Mesenchymal stem cell (in vitro differentiated cells and primary cell): ENCODE measurements around the gene INPP5B.
"Not testable (repeated sequence)": the region's sequence is repeated elsewhere in the genome, so short reads cannot be mapped to it uniquely, and the experiment has no call there.

Experiments used
- DNase-seq: peaks from one replicate; pipeline ENCODE4 v3.0.0-alpha.2; 2013
- H2AFZ ChIP-seq: one replicate; pipeline ENCODE4 v1.6.1; 2013; ENCODE audit warnings: low read depth, mild to moderate bottlenecking, control low read depth, inconsistent platforms, low read length, moderate library complexity
- H2AK5ac ChIP-seq: 2 replicates; pipeline ENCODE4 v1.6.1; 2013; ENCODE audit warnings: low read length, moderate library complexity, mild to moderate bottlenecking, inconsistent platforms; ENCODE audit not compliant: severe bottlenecking
- H2BK120ac ChIP-seq: one replicate; pipeline ENCODE4 v1.6.1; 2013; ENCODE audit warnings: low read depth, mild to moderate bottlenecking, inconsistent platforms, low read length, moderate library complexity
- H2BK12ac ChIP-seq, 2 experiments: one replicate each; pipeline ENCODE4 v1.6.1; 2013; ENCODE audit warnings: inconsistent platforms in 2 of 2, low read length in 2 of 2, mild to moderate bottlenecking in 2 of 2, moderate library complexity in 2 of 2, control low read depth in 1 of 2
- H2BK15ac ChIP-seq: one replicate; pipeline ENCODE4 v1.6.1; 2013; ENCODE audit warnings: mild to moderate bottlenecking, low read depth, inconsistent platforms; ENCODE audit not compliant: poor library complexity, severe bottlenecking
- H2BK5ac ChIP-seq: 2 replicates; pipeline ENCODE4 v1.6.1; 2013; ENCODE audit warnings: low read depth, mild to moderate bottlenecking, low read length, control low read depth, inconsistent platforms; ENCODE audit not compliant: poor library complexity, severe bottlenecking
- H3K14ac ChIP-seq, 2 experiments: one replicate each; pipeline ENCODE4 v1.6.1; 2013; ENCODE audit warnings: inconsistent platforms in 2 of 2, low read length in 2 of 2, control low read depth in 1 of 2, mild to moderate bottlenecking in 1 of 2, moderate library complexity in 1 of 2
- H3K18ac ChIP-seq, 2 experiments: one replicate each; pipeline ENCODE4 v1.6.1; 2013; ENCODE audit warnings: inconsistent platforms in 2 of 2, low read length in 2 of 2, control low read depth in 1 of 2, low read depth in 1 of 2, mild to moderate bottlenecking in 1 of 2
- H3K23ac ChIP-seq, 2 experiments: one replicate each; pipeline ENCODE4 v1.6.1; 2013; ENCODE audit warnings: inconsistent platforms in 2 of 2, low read length in 2 of 2, mild to moderate bottlenecking in 2 of 2, moderate library complexity in 2 of 2, control low read depth in 1 of 2
- H3K27ac ChIP-seq: 2 replicates; pipeline ENCODE4 v1.5.1; 2013; ENCODE audit warnings: mild to moderate bottlenecking, moderate library complexity, low read length, control low read depth, inconsistent platforms; ENCODE audit not compliant: poor library complexity, severe bottlenecking
- H3K27me3 ChIP-seq, 2 experiments: 2 replicates each; pipeline versions ENCODE4 v1.6.1 to v1.7.0; 2013; ENCODE audit warnings: low read length in 2 of 2, mild to moderate bottlenecking in 2 of 2, moderate library complexity in 2 of 2, control low read depth in 1 of 2, inconsistent platforms in 1 of 2; ENCODE audit not compliant: control insufficient read depth in 1 of 2, insufficient read depth in 1 of 2
- H3K36me3 ChIP-seq, 2 experiments: 2 replicates each; pipeline versions ENCODE4 v1.6.1 to v1.7.0; 2013; ENCODE audit warnings: low read length in 2 of 2, control low read depth in 1 of 2, inconsistent platforms in 1 of 2, low read depth in 1 of 2, mild to moderate bottlenecking in 1 of 2; ENCODE audit not compliant: insufficient read depth in 2 of 2, control insufficient read depth in 1 of 2
- H3K4ac ChIP-seq, 2 experiments: one replicate each; pipeline ENCODE4 v1.6.1; 2013; ENCODE audit warnings: inconsistent platforms in 2 of 2, low read length in 2 of 2, mild to moderate bottlenecking in 2 of 2, moderate library complexity in 2 of 2, control low read depth in 1 of 2, low read depth in 1 of 2
- H3K4me1 ChIP-seq: 2 replicates; pipeline ENCODE4 v1.6.1; 2013; ENCODE audit warnings: low read depth, low read length, control low read depth; ENCODE audit not compliant: control insufficient read depth, insufficient read depth
- H3K4me2 ChIP-seq: 2 replicates; pipeline ENCODE4 v1.6.1; 2013; ENCODE audit warnings: low read length, mild to moderate bottlenecking, inconsistent platforms; ENCODE audit not compliant: poor library complexity, severe bottlenecking
- H3K4me3 ChIP-seq, 2 experiments: 2 replicates each; pipeline versions ENCODE4 v1.5.1 to v1.7.0; 2013; ENCODE audit warnings: low read length in 2 of 2, mild to moderate bottlenecking in 2 of 2, control low read depth in 1 of 2, low read depth in 1 of 2; ENCODE audit not compliant: insufficient read depth in 1 of 2
- H3K79me1 ChIP-seq: replicated peaks from 2 replicates; pipeline ENCODE4 v1.6.1; 2013; ENCODE audit warnings: mild to moderate bottlenecking, control low read depth, low read length, inconsistent platforms; ENCODE audit not compliant: poor library complexity, severe bottlenecking
- H3K9ac ChIP-seq: 2 replicates; pipeline ENCODE4 v1.7.0; 2013; ENCODE audit warnings: mild to moderate bottlenecking, low read length, moderate library complexity
- H3K9me3 ChIP-seq: 2 replicates; pipeline ENCODE4 v1.7.0; 2013; ENCODE audit warnings: mild to moderate bottlenecking, low read length; ENCODE audit not compliant: control insufficient read depth
- H4K8ac ChIP-seq: one replicate; pipeline ENCODE4 v1.6.1; 2013; ENCODE audit warnings: inconsistent platforms, mild to moderate bottlenecking, low read length, moderate library complexity
- H4K91ac ChIP-seq: one replicate; pipeline ENCODE4 v1.6.1; 2013; ENCODE audit warnings: mild to moderate bottlenecking, low read length, inconsistent platforms
- WGBS: methylation state at CpG from one replicate; pipeline ENCODE4 v1.1.7; 2013; ENCODE audit warnings: mixed read lengths; 5-methylcytosine and 5-hydroxymethylcytosine counted together

The INPP5B gene

DNA sequence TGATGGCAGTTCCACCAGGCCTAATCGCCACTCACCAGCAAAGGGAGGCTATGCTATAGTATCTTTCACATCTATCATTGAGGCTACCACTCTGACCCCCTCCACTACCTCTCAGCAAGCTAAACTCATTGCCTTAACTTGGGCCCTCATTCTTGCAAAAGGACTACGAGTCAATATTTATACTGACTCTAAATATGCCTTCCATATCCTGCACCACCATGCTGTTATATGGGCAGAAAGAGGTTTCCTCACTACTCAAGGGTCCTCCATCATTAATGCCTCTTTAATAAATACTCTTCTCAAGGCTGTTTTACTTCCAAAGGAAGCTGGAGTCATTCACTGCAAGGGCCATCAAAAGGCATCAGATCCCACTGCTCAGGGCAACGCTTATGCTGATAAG, 35.4 kb downstream of the INPP5B start:
- H4K91ac ChIP-seq, H3K4me3 ChIP-seq, H3K27me3 ChIP-seq, H3K23ac ChIP-seq, H3K14ac ChIP-seq, H3K4ac ChIP-seq, H4K8ac ChIP-seq, H2BK5ac ChIP-seq, H2BK15ac ChIP-seq, H2AFZ ChIP-seq, DNase-seq, H3K4me1 ChIP-seq, H2BK12ac ChIP-seq, H3K27ac ChIP-seq, H2BK120ac ChIP-seq, H3K9ac ChIP-seq, H3K4me2 ChIP-seq, H3K18ac ChIP-seq, H3K9me3 ChIP-seq, H2AK5ac ChIP-seq: not testable (repeated sequence)
- peaks cover 37% of the 10 kb centered on the region for H3K79me1 ChIP-seq
- peaks cover 11 to 55% of the 10 kb centered on the region in 2 experiments for H3K36me3 ChIP-seq
- WGBS = 81% methylated on average over 3 of the region's 3 CpGs

GRCh38 chr1:37910886-37911285, 36.0 kb downstream of the INPP5B start:
- H2BK5ac ChIP-seq, H2AFZ ChIP-seq, H2BK120ac ChIP-seq, H3K9me3 ChIP-seq, H3K27ac ChIP-seq, H2BK15ac ChIP-seq, H3K4me3 ChIP-seq, H2BK12ac ChIP-seq, H3K14ac ChIP-seq, H3K18ac ChIP-seq, H3K23ac ChIP-seq, H3K27me3 ChIP-seq, H2AK5ac ChIP-seq, H3K4ac ChIP-seq, H4K91ac ChIP-seq, H3K9ac ChIP-seq, H3K4me1 ChIP-seq, DNase-seq, H4K8ac ChIP-seq, H3K4me2 ChIP-seq: not testable (repeated sequence)
- Histone ChIP-seq H3K79me1 (peaks cover 37% of the 10 kb centered on the region), H3K36me3 (peaks cover 11 to 55% of the 10 kb centered on the region in 2 experiments)
- WGBS = 85% methylated on average over 8 of the region's 8 CpGs

DNA sequence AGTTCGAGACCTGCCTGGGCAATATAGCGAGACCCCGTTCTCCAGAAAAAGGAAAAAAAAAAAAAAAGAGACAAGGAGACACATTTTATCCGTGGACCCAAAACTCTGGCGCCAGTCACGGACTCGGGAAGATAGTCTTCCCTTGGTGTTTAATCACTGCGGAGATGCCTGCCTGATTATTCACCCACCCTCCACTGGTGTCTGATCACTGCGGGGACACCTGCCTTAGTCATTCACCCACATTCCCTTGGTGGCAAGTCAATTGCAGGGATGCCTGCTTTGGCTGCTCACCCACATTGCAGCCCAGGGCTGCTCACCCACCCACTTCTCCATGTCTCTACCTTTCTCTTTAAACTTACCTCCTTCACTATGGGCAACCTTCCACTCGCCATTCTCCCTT, 38.3 kb downstream of the INPP5B start:
- H3K4me3 ChIP-seq, H2BK5ac ChIP-seq, H3K18ac ChIP-seq, H3K4me1 ChIP-seq, H3K4me2 ChIP-seq, H2BK120ac ChIP-seq, H2AFZ ChIP-seq, H3K23ac ChIP-seq, H3K9ac ChIP-seq, DNase-seq, H2BK12ac ChIP-seq, H4K91ac ChIP-seq, H3K27ac ChIP-seq, H3K14ac ChIP-seq, H3K9me3 ChIP-seq, H4K8ac ChIP-seq, H2BK15ac ChIP-seq, H3K4ac ChIP-seq, H3K27me3 ChIP-seq, H2AK5ac ChIP-seq: not testable (repeated sequence)
- 98% methylated on average over 10 of the region's 10 CpGs for WGBS
- peaks cover 25% of the 10 kb centered on the region for H3K79me1 ChIP-seq
- H3K36me3 ChIP-seq = peaks cover 9 to 38% of the 10 kb centered on the region in 2 experiments

DNA sequence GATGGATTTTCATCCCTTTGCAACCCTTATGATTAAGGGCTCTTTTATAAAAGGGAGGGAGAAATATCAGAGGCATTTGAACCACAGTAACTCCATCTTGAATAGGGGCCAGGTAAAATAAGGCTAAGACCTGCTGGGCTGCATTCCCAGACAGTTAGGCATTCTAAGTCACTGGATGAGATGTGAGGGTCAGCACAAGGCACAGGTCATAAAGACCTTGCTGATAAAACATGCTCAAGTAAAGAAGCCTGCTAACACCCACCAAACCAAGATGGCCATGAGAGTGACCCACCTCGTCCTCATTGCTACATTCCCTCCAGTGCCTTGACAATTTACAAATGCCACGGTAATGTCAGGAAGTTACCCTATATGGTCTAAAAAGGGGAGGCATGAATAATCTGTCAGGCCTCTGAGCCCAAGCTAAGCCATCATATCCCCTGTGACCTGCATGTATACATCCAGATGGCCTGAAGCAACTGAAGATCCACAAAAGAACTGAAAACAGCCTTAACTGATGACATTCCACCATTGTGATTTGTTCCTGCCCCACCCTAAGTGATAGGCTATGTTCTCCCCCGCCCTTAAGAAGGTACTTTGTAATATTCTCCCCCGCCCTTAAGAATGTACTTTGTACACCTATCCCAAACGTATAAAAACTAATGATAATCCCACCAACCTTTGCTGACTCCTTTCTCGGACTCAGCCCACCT, 39.3 kb downstream of the INPP5B start:
- H4K91ac ChIP-seq, H3K27ac ChIP-seq, H2AFZ ChIP-seq, H3K27me3 ChIP-seq, H3K18ac ChIP-seq, DNase-seq, H3K14ac ChIP-seq, H3K4me3 ChIP-seq, H3K23ac ChIP-seq, H3K9ac ChIP-seq, H2AK5ac ChIP-seq, H2BK15ac ChIP-seq, H3K4me2 ChIP-seq, H2BK12ac ChIP-seq, H2BK5ac ChIP-seq, H3K4me1 ChIP-seq, H3K9me3 ChIP-seq, H4K8ac ChIP-seq, H3K4ac ChIP-seq, H2BK120ac ChIP-seq: not testable (repeated sequence)
- WGBS = 97% methylated on average over 6 of the region's 6 CpGs
- Histone ChIP-seq H3K36me3 (peaks cover 9 to 38% of the 10 kb centered on the region in 2 experiments), H3K79me1 (peaks cover 24% of the 10 kb centered on the region)
